Lower lobe of right lung (tissue), 2 donors: ENCODE data around the gene MXD4. TPM values are rescaled to one million over a fixed set of nuclear protein-coding genes. Genes with fewer than 3 reads are reported as not detected.
"Not testable (repeated sequence)": the region's sequence is repeated elsewhere in the genome, so short reads cannot be mapped to it uniquely, and the experiment has no call there.

ENCODE experiments used
- ATAC-seq, 2 donors: fragments of 200-7000 bp; cut with Tn5 transposase; one replicate each; pipeline ENCODE4 v1.9.1; 2020 to 2022; ENCODE audit warnings: mild to moderate bottlenecking in 2 of 2, moderate library complexity in 2 of 2
- DNase-seq: peaks from one replicate; pipeline ENCODE4 v3.0.0-alpha.2; 2020
- H3K27ac ChIP-seq: fragments of 200-600 bp; one replicate; pipeline ENCODE4 v1.8.0; 2022
- H3K27me3 ChIP-seq: fragments of 200-600 bp; one replicate; pipeline ENCODE4 v1.8.0; 2022; ENCODE audit warnings: low read depth
- H3K36me3 ChIP-seq: fragments of 200-600 bp; one replicate; pipeline ENCODE4 v1.8.0; 2022; ENCODE audit warnings: mild to moderate bottlenecking
- H3K4me1 ChIP-seq: fragments of 200-600 bp; one replicate; pipeline ENCODE4 v1.8.0; 2022
- H3K4me3 ChIP-seq: fragments of 200-600 bp; one replicate; pipeline ENCODE4 v1.8.0; 2022; ENCODE audit warnings: mild to moderate bottlenecking
- H3K9me3 ChIP-seq: fragments of 200-600 bp; one replicate; pipeline ENCODE4 v1.8.0; 2022
- intact Hi-C: fragments of 100-400 bp; cut with DNase I; formaldehyde crosslinking; loops from one replicate; pipeline ENCODE4 v1.11.0; 2022
- total RNA-seq: library from RNA; stranded (reverse); fragmentation: NEBNext Ultra II Directional; extraction: Animal tissue kit (Norgen Biotek cat#: 25700); gene quantifications from one replicate; pipeline ENCODE4 v1.2.1, GENCODE V29; 2021
- TF ChIP-seq, protein P1 (sequence below): fragments of 200-600 bp; IDR thresholded peaks from one replicate; pipeline ENCODE4 v1.8.0; 2022; ENCODE audit warnings: antibody characterized with exemption, mild to moderate bottlenecking
- donor health status: DM: no; HTN: yes; CAD: no; lungs with severe emphysema.

Gene MXD4
- total RNA-seq, 1 donor from 2014 or later: 74.3 TPM

DNA sequence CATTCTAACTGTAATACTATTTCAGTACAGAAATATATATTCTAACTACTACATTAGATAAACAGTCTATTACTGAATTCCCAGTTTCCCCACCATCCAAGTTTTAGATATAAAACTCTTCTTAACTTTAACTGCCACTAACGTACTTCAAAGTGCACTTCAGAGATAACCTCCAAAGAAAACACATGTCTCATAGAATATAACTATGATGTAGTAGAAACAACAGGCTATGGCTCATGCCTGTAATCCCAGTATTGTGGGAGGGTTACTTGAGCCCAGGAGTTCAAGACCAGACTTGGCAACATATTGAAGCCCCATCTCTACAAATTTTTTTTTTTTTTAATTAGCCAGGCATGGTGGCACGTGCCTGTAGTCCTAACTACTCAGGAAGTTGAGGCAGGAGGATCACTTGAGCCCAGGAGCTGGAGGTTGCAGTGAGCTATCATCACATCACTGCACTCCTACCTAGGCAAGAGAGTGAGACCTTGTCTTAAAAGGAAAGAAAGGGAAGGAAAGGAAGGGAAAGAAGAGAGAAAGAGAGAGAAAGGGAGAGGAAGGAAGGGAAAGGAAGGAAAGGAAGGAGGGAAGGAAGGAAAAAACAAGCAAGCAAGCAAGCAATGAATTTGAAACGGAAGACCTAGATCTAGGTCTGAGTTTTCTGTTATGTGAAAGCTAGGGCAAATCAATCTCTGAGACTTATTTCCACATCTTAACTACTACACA, 24.8 kb downstream of the MXD4 start:
- ATAC-seq (no peak), DNase-seq (no peak)
- Histone ChIP-seq H3K36me3 (peaks cover 50% of the 10 kb centered on the region), H3K27me3 (no peaks in the 10 kb centered on the region), H3K4me3 (no peak overlapping the region), H3K27ac (no peak overlapping the region), H3K9me3 (no peaks in the 10 kb centered on the region), H3K4me1 (peaks cover 42% of the 10 kb centered on the region)
- intact Hi-C loops: no loop called here
- TF ChIP-seq, protein P1, sequence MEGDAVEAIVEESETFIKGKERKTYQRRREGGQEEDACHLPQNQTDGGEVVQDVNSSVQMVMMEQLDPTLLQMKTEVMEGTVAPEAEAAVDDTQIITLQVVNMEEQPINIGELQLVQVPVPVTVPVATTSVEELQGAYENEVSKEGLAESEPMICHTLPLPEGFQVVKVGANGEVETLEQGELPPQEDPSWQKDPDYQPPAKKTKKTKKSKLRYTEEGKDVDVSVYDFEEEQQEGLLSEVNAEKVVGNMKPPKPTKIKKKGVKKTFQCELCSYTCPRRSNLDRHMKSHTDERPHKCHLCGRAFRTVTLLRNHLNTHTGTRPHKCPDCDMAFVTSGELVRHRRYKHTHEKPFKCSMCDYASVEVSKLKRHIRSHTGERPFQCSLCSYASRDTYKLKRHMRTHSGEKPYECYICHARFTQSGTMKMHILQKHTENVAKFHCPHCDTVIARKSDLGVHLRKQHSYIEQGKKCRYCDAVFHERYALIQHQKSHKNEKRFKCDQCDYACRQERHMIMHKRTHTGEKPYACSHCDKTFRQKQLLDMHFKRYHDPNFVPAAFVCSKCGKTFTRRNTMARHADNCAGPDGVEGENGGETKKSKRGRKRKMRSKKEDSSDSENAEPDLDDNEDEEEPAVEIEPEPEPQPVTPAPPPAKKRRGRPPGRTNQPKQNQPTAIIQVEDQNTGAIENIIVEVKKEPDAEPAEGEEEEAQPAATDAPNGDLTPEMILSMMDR: no peak

DNA sequence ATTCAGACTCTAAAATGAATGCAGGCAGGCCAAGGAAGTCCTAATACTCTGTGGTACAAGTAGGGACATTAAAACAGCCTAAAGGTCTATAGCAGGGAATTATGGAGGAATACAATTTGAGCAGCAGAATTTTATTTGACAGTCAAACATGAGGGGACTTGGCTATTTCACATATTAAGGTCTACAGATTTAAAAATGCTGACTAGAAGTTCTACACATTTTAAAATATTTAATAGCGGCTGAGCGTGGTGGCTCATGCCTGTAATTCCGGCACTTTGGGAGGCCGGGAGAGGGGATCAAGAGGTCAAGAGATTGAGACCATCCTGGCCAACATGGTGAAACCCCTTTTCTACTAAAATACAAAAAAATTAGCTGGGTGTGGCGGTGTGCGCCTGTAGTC, 30.8 kb downstream of the MXD4 start:
- intact Hi-C loops: no loop called here
- Histone ChIP-seq H3K4me3 (no peak overlapping the region), H3K27ac (no peak overlapping the region), H3K9me3 (no peaks in the 10 kb centered on the region), H3K36me3 (peaks cover 50% of the 10 kb centered on the region), H3K4me1 (no peaks in the 10 kb centered on the region), H3K27me3 (no peaks in the 10 kb centered on the region)
- TF ChIP-seq, protein P1: no peak
- ATAC-seq (no peak), DNase-seq (no peak)

DNA sequence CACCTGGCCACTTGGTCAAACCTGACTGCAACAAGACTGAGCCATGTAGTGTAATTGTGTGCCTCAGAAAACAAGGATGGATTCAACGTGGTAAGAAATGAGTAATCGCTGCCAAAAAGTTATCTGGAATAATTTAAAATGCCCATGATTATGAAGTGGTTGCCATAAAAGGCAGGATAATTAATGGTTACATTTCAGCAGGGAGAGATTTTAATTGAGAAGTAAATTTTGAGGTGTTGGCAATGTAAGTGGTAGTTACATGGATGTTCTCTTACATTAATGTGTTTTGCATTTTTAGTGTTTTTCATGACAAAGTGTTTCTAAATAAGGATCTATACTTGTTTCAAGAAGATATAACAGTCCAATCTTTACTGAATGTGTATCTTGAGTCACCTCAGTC, 35.6 kb downstream of the MXD4 start:
- Histone ChIP-seq H3K4me3 (no peak overlapping the region), H3K9me3 (no peaks in the 10 kb centered on the region), H3K27me3 (no peaks in the 10 kb centered on the region), H3K27ac (no peak overlapping the region), H3K36me3 (peaks cover 37% of the 10 kb centered on the region), H3K4me1 (no peaks in the 10 kb centered on the region)
- ATAC-seq (no peak), DNase-seq (no peak)
- TF ChIP-seq, protein P1: no peak
- intact Hi-C loops: no loop called here

DNA sequence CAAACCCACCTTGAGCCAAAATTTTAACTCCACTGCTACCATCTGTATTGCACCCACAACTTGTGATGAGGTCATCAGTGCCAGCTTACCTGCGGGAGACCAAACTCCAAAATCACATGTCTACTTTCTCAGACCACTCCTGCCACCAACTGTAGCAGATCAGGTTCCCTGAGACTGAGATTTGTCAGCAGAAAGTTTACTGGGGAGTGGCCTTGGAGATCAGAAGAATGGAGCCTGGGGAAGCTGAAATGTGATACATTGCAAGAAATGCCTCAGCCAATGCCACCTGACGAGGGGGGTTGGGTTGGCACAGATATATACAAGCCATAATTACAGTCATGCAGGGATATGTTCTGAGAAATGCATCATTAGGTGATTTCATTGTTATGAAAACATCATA, 39.1 kb downstream of the MXD4 start:
- ATAC-seq: no peak
- DNase-seq: no peak
- no peaks in the 10 kb centered on the region for H3K4me1 ChIP-seq
- intact Hi-C loops: no loop called here
- no peak overlapping the region for H3K4me3 ChIP-seq
- peaks cover 25% of the 10 kb centered on the region for H3K36me3 ChIP-seq
- TF ChIP-seq, protein P1: no peak
- no peak overlapping the region for H3K27ac ChIP-seq
- no peaks in the 10 kb centered on the region for H3K27me3 ChIP-seq
- no peaks in the 10 kb centered on the region for H3K9me3 ChIP-seq

DNA sequence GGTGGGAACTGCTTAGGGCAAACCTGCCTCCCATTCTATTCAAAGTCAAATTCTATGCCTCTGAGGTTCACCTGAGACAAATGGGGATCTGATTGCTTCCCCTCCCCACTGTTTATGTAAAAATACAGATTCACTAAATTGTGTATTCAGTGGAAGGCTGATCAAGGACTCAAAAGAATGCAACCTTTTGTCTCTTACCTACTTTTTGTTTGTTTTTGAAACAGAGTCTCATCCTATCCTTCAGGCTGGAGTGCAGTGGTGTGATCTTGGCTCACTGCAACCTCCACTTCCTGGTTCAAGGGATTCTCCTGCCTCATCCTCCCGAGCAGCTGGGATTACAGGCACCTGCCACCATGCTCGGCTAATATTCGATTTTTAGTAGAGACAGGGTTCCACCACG, 40.5 kb downstream of the MXD4 start:
- ATAC-seq, H3K9me3 ChIP-seq, DNase-seq, H3K27me3 ChIP-seq, H3K4me3 ChIP-seq, H3K4me1 ChIP-seq, H3K27ac ChIP-seq, intact Hi-C loops: not testable (repeated sequence)
- H3K36me3 ChIP-seq: peaks cover 16% of the 10 kb centered on the region

DNA sequence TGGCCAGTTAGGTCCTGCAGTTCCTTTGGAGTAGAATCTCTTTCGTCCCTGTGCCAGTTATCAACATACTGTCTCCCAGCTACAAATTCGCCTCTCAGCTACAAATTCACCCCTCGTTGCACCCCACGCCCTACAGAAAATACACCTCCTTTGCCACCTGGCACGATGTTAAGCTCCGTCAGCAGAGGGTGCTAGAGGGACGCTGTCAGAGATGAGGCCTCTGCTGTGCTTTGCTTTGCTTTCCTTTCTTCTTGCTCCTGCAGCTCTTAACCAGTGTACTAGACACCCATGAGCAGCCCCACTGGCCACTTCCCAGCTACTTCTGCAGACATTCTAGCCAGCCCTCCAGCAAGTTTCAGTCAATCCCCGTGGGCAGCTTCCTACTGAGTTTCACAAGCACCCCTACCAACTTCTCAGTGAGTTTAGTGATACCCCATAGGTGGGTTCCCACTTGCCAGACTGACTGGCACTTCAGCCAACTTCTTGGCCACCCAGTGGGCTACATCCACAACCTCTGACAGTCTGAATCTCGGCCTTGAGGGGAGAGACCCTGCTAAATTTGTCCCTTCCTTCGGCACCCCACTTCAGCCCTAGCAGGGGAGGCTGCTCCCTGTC, 41.8 kb downstream of the MXD4 start:
- Histone ChIP-seq H3K27me3 (no peaks in the 10 kb centered on the region), H3K4me1 (no peaks in the 10 kb centered on the region), H3K4me3 (no peak overlapping the region), H3K9me3 (no peaks in the 10 kb centered on the region), H3K27ac (no peak overlapping the region), H3K36me3 (peaks cover 11% of the 10 kb centered on the region)
- DNase-seq (peak; percentile 71), ATAC-seq (peak; percentile 89 to 91)
- intact Hi-C loops: no loop called here
- TF ChIP-seq, protein P1: peak; percentile 85
